PC-3 (cell line): ENCODE measurements around the gene TEP1. TPM values are rescaled to one million over a fixed set of nuclear protein-coding genes. Genes with fewer than 3 reads are reported as not detected.

ENCODE experiments used
- ATAC-seq: fragments of 200-7000 bp; cut with Tn5 transposase; 2 replicates; pipeline ENCODE4 v1.9.1; 2020; ENCODE audit warnings: mild to moderate bottlenecking, moderate library complexity
- BruUV-seq: library from RNA; stranded (reverse); fragments of 400-500 nt; replicated peaks from 2 replicates; lab custom pipeline; 2021; lab: Mats Ljungman, UMichigan
- CTCF ChIA-PET: fragments of 300-600 bp; sonication (Branson Sonifier 250); formaldehyde crosslinking; loops from one replicate; lab custom pipeline; 2022; ENCODE audit warnings: antibody characterized with exemption; lab: Charles Lee
- POLR2A ChIA-PET: fragments of 300-600 bp; sonication (Branson Sonifier 250); formaldehyde crosslinking; loops from one replicate; lab custom pipeline; 2022; ENCODE audit warnings: antibody characterized with exemption; ENCODE audit not compliant: unreplicated experiment; lab: Charles Lee
- DNase-seq: peaks from one replicate; pipeline ENCODE4 v3.0.0-alpha.2; 2015
- H2AFZ ChIP-seq: fragments of 300-600 bp; sonication (generic); 2 replicates; pipeline ENCODE4 v1.6.0; 2016; ENCODE audit warnings: antibody characterized with exemption, low read length
- H3F3A ChIP-seq: fragments of 300-600 bp; sonication (generic); one replicate; pipeline ENCODE4 v1.6.0; 2017; ENCODE audit warnings: antibody characterized with exemption, low read length, control low read depth, mild to moderate bottlenecking; ENCODE audit not compliant: unreplicated experiment
- H3K27ac ChIP-seq: fragments of 300-600 bp; sonication (generic); 2 replicates; pipeline ENCODE4 v1.5.1; 2016; ENCODE audit warnings: mild to moderate bottlenecking, low read length
- H3K27me3 ChIP-seq: fragments of 300-600 bp; sonication (generic); 2 replicates; pipeline ENCODE4 v1.6.1; 2016; ENCODE audit warnings: low read length, mixed read lengths
- H3K36me3 ChIP-seq: fragments of 300-600 bp; sonication (generic); 2 replicates; pipeline ENCODE4 v1.6.1; 2016; ENCODE audit warnings: low read depth, mixed run types, low read length, mixed read lengths
- H3K4me1 ChIP-seq: fragments of 300-600 bp; sonication (generic); 2 replicates; pipeline ENCODE4 v1.5.1; 2016; ENCODE audit warnings: low read length; ENCODE audit not compliant: insufficient read depth
- H3K4me2 ChIP-seq: fragments of 300-600 bp; sonication (generic); 2 replicates; pipeline ENCODE4 v1.6.0; 2016; ENCODE audit warnings: low read length
- H3K4me3 ChIP-seq: fragments of 300-600 bp; sonication (generic); 2 replicates; pipeline ENCODE4 v1.5.1; 2016; ENCODE audit warnings: mild to moderate bottlenecking, low read length, mixed read lengths
- H3K79me2 ChIP-seq: fragments of 300-600 bp; sonication (generic); 2 replicates; pipeline ENCODE4 v1.6.1; 2017; ENCODE audit warnings: low read length, mixed read lengths
- H3K9ac ChIP-seq: fragments of 300-600 bp; sonication (generic); 2 replicates; pipeline ENCODE4 v1.6.0; 2016; ENCODE audit warnings: mild to moderate bottlenecking, low read length
- H3K9me2 ChIP-seq: fragments of 300-600 bp; sonication (generic); replicated peaks from 2 replicates; pipeline ENCODE4 v1.6.1; 2016; ENCODE audit warnings: mixed run types, low read length, mixed read lengths
- H3K9me3 ChIP-seq: fragments of 300-600 bp; sonication (generic); 2 replicates; pipeline ENCODE4 v1.6.1; 2016; ENCODE audit warnings: low read length, mixed read lengths
- H4K20me1 ChIP-seq: fragments of 300-600 bp; sonication (generic); 2 replicates; pipeline ENCODE4 v1.6.1; 2016; ENCODE audit warnings: low read length, mixed read lengths
- EZH2 ChIP-seq: fragments of 300-600 bp; sonication (generic); IDR thresholded peaks from one replicate; pipeline ENCODE4 v1.6.1; 2017; ENCODE audit warnings: antibody characterized with exemption, mild to moderate bottlenecking, low read length; ENCODE audit not compliant: unreplicated experiment
- EZH2phosphoT487 ChIP-seq: fragments of 300-600 bp; sonication (generic); IDR thresholded peaks from 2 replicates; pipeline ENCODE4 v1.6.1; 2018; ENCODE audit warnings: mild to moderate bottlenecking, antibody characterized with exemption, low read length, borderline replicate concordance
- intact Hi-C: fragments of 100-400 bp; cut with micrococcal nuclease; formaldehyde crosslinking; loops from 2 replicates; pipeline ENCODE4 v1.9.0; 2023
- total RNA-seq: library from RNA; depleted of rRNA; stranded (reverse); fragments of >200 nt; gene quantifications from 2 replicates; pipeline ENCODE4 v1.2.3, GENCODE V29; 2014
- TF ChIP-seq, protein P1 (sequence below): fragments of 300-600 bp; sonication (generic); conservative IDR thresholded peaks from 2 replicates; pipeline ENCODE4 v1.5.1; 2017; ENCODE audit warnings: antibody characterized with exemption, low read depth, mild to moderate bottlenecking, low read length

TEP1 gene
- total RNA-seq, 1 experiment from 2014 or later, result 8.9 TPM

- H3K36me3 ChIP-seq, result peaks cover 8% of the 10 kb centered on the region; the same call in 1 of the 2 replicates
- H3K4me3 ChIP-seq, result peak overlapping the region; percentile 83
- H4K20me1 ChIP-seq, result no peaks in the 10 kb centered on the region; the same call in 1 of the 2 replicates
- H3K9me3 ChIP-seq, result no peaks in the 10 kb centered on the region
- DNase-seq, result no peak
- H3K9ac ChIP-seq, result no peak overlapping the region; the same call in 1 of the 2 replicates
- no peaks in the 10 kb centered on the region for H3K27me3 ChIP-seq
- TF ChIP-seq EZH2phosphoT487 (no peak), EZH2 (no peak)
- TF ChIP-seq, protein P1, sequence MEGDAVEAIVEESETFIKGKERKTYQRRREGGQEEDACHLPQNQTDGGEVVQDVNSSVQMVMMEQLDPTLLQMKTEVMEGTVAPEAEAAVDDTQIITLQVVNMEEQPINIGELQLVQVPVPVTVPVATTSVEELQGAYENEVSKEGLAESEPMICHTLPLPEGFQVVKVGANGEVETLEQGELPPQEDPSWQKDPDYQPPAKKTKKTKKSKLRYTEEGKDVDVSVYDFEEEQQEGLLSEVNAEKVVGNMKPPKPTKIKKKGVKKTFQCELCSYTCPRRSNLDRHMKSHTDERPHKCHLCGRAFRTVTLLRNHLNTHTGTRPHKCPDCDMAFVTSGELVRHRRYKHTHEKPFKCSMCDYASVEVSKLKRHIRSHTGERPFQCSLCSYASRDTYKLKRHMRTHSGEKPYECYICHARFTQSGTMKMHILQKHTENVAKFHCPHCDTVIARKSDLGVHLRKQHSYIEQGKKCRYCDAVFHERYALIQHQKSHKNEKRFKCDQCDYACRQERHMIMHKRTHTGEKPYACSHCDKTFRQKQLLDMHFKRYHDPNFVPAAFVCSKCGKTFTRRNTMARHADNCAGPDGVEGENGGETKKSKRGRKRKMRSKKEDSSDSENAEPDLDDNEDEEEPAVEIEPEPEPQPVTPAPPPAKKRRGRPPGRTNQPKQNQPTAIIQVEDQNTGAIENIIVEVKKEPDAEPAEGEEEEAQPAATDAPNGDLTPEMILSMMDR, result no peak
- no peak for ATAC-seq
- H3K4me1 ChIP-seq, result peaks cover 10% of the 10 kb centered on the region
- H3F3A ChIP-seq, result no peaks in the 10 kb centered on the region
- H3K4me2 ChIP-seq, result peak overlapping the region; percentile 91
- CTCF ChIA-PET, result no interaction called here
- peak overlapping the region; percentile 79 for H2AFZ ChIP-seq
- H3K79me2 ChIP-seq, result peaks cover 45% of the 10 kb centered on the region
- POLR2A ChIA-PET, result interaction anchor here (0.6 to 1.0 kb wide), 2 partner anchors 10 to 1916 kb away, joined by 3 to 6 read pairs; partner anchors contain the start of gene PARP2
- BruUV-seq, result no TSS peak
- intact Hi-C loops, result loop anchor here (1.0 kb wide), 1 partner anchor 10 kb away; the partner anchor contains the start of gene PARP2
- H3K9me2 ChIP-seq, result no peaks in the 10 kb centered on the region
- H3K27ac ChIP-seq, result no peak overlapping the region
Measured at GRCh38 chr14:20333494-20333841, 79.8 kb downstream of the TEP1 start.

DNA sequence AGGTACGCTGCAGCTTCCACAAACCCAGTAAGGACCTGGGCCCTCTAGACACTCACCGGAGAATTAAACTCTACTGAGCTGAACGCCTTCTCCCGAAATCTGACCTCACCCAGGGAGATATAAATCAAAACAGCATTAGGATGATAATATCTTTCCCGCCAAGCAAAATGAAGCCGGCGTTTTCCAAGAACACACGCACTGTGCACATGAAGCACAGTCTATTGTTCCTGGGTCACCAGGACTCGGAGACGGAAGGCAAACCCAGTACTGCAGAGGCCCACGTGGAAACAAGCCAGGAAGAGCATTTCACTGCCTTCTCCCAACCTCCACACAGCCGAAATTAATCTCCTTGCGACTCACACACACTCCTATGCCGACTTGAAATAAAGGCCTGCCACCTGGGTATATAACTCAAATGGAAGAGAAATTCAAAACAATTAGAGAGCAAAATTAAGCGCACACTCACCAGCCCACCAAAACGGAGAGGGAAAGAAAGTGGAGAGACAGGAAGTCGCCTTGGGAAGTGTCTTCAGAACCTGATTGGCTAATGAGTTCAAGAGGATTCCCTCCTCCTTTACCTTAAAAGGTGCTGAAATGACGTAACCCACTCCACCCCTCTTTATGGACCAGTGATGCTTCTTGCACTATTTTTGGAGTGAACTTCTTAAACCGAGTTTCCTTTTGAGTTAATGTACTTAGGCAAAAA is 80.4 kb downstream of the TEP1 start, which contains the start of gene CCNB1IP1:
Gene CCNB1IP1 (minus strand): TSS at position 492 of the 706 bp plus-strand sequence. CDS start 16,756 bp downstream, outside the sequence.
- BruUV-seq, result TSS peak; percentile 91
- DNase-seq (peak; percentile 94), ATAC-seq (peak; percentile 97)
- intact Hi-C loops, result loop anchor here (1.0 kb wide), 1 partner anchor 10 kb away; the partner anchor contains the start of gene PARP2
- Histone ChIP-seq H3K4me3 (peak within 1 kb of the TSS; percentile 83), H3K27me3 (no peaks in the 10 kb centered on the region), H3K4me2 (peak within 1 kb of the TSS; percentile 91), H4K20me1 (no peaks in the 10 kb centered on the region; the same call in 1 of the 2 replicates), H3K9me3 (no peaks in the 10 kb centered on the region), H2AFZ (peak within 1 kb of the TSS; percentile 79), H3K27ac (peak within 1 kb of the TSS; percentile 26), H3K4me1 (peaks cover 10% of the 10 kb centered on the region), H3K9me2 (no peaks in the 10 kb centered on the region), H3K79me2 (peaks cover 46% of the 10 kb centered on the region), H3F3A (no peaks in the 10 kb centered on the region), H3K36me3 (peaks cover 8% of the 10 kb centered on the region; the same call in 1 of the 2 replicates), H3K9ac (peak within 1 kb of the TSS; percentile 82)
- POLR2A ChIA-PET, result interaction anchor here (0.6 to 0.9 kb wide), 2 partner anchors 10 to 1917 kb away, joined by 3 to 9 read pairs; no protein-coding TSS in a partner anchor
- CTCF ChIA-PET, result no interaction called here
- TF ChIP-seq EZH2phosphoT487, result no peak
- no peak for TF ChIP-seq EZH2
- TF ChIP-seq, protein P1, result no peak
